ENCODE results near the gene ATP11B. TPM values are rescaled to one million over a fixed set of nuclear protein-coding genes. Genes with fewer than 3 reads are reported as not detected.
"Not testable (repeated sequence)": the region's sequence is repeated elsewhere in the genome, so short reads cannot be mapped to it uniquely, and the experiment has no call there.

The ATP11B gene
- polyA plus RNA-seq, 4 donors: 55.0 to 68.2 (median 57.4) TPM

DNA sequence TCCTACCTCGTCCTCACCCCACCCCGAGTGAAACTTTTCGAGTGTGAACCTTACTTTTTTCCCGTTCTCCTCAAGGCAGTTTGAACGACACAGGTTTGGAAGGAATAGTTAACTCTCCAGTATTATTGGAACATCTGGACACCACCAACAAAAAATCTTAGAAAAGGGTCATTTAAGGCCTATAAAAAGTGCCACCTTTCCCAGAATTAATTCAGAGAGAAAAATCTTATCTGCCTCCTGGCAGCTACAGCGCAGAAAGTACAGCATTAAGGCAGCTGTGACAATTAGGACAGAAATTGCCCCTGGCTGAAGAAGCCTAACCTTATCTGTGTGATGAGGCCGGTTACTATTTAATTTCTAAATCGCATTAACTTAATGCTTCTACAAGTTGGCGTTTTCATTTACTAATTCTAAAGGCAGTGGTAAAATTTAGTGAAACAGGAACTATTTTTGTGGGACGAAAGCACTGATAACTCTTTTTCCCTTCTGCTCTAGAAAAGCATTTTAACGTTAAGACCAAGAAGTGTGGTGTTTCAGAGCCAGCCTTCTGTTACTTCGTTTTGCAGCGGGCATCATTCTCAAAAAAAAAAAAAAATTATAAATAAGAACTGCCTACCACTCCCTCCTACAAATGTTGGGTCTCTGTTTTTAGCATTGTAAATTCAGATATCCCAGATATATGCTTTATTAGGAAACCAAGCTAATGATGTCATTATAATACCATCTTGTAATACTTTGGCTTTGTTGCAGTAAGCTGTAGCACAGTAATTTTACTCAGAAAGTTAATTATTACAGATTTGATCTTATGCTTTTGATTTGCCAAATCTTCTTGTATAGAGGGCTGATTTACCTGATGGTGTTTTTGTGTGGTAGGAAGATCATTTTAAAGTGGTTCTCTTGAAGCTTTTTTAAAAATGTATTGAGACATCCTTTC is 1.4 kb downstream of the ATP11B start:
- peak in 1 of 4 donors; percentile 17 for DNase-seq (ENCODE audit: low read depth in 4 of 4, low spot score in 3 of 4)

DNA sequence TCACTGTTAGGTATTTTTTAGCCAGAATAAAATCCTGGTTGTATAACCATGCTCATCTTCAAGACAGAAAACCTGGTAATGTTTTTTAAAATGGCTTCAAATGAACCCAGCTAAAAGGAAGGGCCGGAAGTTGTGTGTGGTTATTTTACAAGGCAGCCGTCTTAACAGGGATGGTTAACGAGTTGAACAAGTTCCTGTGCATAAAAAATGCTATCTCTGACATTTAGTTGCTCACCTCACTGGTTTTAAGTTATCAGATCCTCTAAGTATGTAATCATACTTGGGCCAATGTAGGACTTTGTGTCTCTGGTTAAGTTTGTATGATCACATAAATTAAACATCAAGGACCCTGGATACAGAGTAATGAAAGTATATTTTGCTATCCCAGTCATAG is 2.1 kb downstream of the ATP11B start:
- DNase-seq (ENCODE audit: low read depth in 4 of 4, low spot score in 3 of 4): no peak

DNA sequence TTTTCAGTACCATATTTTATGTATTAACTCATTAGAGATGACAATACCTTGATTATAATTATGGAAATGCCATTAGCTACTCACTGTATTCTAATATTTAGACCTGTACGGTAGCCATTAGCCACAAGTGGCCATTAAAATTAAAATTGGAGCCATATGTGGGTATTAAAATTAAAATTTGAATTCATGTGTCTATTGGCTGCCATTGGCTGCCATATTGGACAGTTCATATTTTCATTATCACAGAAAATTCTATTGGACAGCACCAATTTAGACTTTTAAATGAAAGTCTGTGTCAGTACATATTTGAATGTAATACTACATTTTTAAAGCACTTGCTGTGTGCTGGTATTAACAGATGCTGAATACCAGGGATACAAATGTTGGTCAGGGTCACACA is 3.0 kb downstream of the ATP11B start:
- no peak for DNase-seq (ENCODE audit: low read depth in 4 of 4, low spot score in 3 of 4)

DNA sequence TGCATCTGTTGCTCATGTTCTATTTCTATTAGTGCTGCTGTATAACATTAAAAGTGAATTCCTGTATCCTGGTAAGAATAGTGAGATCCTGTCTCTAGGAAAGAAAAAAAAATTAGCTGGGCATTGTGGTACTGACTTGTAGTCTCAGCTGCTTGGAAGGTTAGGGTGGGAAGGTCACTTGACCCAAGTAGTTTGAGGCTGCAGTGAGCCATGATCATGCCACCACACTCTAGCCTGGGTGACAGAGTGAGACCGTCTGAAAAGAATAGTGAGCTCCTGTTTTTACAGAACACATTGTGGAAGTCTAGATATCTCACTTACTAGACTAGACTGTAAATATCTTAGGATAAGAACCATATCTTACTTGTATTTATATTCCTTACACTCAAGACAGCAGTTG is 4.6 kb downstream of the ATP11B start:
- no peak for DNase-seq (ENCODE audit: low read depth in 4 of 4, low spot score in 3 of 4)

- DNase-seq (ENCODE audit: low read depth in 4 of 4, low spot score in 3 of 4): not testable (repeated sequence)
Observed at GRCh38 chr3:182799143-182799542, 5.8 kb downstream of the ATP11B start.

DNA sequence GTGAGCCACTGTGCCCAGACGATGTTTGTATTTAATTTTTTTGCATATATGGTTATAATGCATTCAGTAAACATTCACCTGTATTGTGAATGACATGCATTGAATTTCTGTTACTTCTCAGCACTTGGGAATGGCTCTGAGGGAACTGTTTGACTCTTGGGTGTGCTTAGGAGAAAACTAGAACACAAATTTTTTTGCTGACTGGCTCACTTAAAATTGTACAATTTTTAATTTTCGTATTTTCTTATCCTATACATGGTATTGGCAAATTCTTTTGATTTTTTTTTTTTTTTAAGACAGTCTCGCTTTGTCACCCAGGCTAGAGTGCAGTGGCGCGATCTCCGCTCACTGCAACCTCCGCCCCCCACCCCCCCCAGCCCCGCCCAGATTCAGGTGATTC is 7.2 kb downstream of the ATP11B start:
- DNase-seq (ENCODE audit: low read depth in 4 of 4, low spot score in 3 of 4): no peak

GRCh38 chr3:182802413-182803390 is 9.4 kb downstream of the ATP11B start:
- no peak for DNase-seq (ENCODE audit: low read depth in 4 of 4, low spot score in 3 of 4)

DNA sequence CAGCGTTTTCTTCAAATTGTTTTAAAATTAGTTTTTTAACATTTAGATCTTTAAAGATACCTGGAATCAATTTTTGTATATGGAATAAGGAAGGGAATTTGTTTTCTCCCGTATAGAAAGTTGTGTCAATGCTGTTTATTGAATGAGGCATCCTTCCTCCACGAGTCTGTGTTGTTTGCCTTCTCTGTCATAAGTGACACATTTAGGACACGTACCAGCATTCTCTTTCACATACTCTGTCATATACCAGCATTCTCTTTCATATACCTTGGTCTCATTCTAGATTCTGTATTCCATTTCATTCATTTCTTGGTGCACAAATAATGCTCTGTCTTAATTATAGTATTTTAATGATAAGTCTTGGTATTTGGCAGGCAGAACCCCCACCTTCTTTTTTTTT is 10.3 kb downstream of the ATP11B start:
- no peak for DNase-seq (ENCODE audit: low read depth in 4 of 4, low spot score in 3 of 4)

GRCh38 chr3:182807061-182807460 is 13.8 kb downstream of the ATP11B start:
- DNase-seq (ENCODE audit: low read depth in 4 of 4, low spot score in 3 of 4): no peak

DNA sequence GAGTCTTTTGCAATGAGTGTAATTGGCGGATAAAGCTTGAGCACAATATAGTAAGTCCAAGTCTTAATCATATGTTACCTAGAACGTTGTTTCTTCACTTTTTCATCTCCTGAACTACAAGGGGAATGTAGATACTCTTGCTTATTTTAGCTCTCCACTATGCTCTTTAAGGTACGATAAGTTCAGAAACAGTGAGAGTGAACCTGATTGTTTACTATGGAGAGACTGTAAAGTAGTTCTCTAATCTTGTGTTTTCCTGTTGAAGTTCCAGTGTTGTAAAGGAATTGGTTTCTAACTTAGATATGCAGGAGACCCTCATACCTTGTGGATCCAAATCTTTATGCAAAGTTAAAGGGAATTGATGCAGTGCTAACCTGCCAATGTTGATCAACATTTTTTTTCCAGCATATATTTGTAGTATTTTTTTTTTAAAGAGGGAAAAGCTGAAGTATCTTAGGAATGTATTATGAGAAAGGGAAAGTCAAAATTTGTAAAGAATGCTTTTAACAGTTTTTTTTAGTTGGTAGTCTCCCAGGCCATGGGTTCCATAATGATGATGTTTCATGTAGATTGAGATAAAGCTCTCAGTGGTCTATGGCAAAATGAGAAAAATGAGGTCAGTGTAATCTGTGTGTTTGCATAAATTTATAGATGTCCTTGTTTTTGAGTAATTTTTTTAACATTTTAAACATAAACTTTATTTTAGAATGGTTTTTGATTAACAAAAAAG is 14.9 kb downstream of the ATP11B start:
- no peak for DNase-seq (ENCODE audit: low read depth in 4 of 4, low spot score in 3 of 4)

- DNase-seq (ENCODE audit: low read depth in 4 of 4, low spot score in 3 of 4): no peak
Observed at GRCh38 chr3:182809531-182809930, 16.2 kb downstream of the ATP11B start.

DNA sequence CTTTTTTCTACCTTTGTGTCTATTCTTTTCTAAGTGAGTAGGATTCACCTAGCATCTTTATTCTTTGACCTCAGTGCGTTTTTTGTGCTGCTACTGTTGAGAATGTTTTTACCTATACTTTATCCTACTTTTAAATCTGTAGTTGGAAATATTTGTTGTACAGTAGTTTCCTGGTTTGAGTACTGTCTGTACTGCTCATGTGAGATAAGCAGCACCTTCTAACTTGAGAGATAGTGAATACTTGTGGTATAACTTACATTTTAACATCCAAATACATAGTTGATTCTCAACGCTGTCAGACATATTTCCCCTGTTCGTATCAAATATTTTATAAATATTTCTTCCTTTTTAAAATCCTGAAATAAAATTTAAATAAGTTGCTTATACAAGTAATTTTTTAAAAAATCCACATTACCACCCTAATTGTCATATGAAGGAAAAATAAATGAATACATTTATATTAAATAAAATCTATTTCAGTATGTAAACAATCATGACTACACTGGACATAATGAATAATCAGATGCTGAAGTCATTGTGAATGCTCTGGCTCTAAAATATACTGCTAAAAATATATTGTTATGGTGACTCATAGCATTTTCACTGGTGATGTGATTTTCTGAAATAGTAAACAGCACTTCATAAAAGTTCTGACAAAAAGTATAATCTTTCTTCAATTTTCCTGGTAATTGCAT is 17.4 kb downstream of the ATP11B start:
- DNase-seq (ENCODE audit: low read depth in 4 of 4, low spot score in 3 of 4): no peak

- no peak for DNase-seq (ENCODE audit: low read depth in 4 of 4, low spot score in 3 of 4)
Observed at GRCh38 chr3:182811269-182811596, 17.9 kb downstream of the ATP11B start.

- no peak for DNase-seq (ENCODE audit: low read depth in 4 of 4, low spot score in 3 of 4)
Observed at GRCh38 chr3:182812123-182812522, 18.8 kb downstream of the ATP11B start.

DNA sequence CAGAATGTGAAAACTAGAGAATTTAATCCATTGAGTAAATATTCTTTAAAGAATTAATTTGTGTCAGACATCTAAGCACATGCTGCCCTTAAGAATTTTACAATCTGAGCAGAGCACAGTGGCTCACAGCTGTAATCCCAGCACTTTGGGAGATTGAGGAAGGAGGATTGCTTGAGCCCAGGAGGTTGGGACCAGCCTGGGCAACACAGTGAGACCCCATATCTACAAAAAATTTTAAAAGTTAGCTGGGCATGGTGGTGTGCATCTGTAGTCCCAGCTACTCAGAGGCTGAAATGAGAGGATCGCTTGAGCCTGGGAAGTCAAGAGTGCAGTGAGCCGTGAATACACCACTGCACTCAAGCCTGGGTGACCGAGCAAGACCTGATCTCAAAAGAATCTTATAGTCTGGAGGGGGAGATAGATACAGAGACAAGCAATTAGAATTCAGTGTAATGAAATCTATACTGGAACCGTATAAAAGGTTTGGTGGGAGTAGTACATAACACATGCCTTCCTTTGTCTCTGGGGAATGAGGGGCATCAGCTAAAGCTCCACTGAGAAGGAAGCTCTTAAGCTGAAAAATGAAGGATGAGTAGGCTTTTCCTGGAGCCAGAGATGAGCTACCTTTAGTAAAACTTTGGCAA is 21.2 kb downstream of the ATP11B start:
- DNase-seq (ENCODE audit: low read depth in 4 of 4, low spot score in 3 of 4): peak in 2 of 4 donors; percentile 4 to 15

DNA sequence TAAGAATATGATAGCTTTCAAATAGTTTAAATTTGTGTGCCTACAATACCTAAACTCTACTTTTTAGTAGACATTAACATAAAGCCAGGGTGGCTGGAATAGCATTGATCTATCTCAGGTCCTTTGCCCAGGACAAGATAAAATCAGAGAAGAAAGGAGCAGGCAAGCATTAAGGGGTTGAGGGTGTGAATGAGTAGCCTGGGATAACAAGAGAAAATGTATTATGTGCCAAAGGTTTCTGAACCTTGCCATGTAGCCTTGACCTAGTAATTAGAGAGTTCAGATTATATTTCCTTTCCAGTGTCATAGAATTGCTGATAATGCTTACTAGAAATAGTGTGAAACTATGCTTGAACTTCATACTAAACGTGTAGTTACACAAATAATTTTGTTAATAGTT is 22.9 kb downstream of the ATP11B start:
- DNase-seq (ENCODE audit: low read depth in 4 of 4, low spot score in 3 of 4): no peak

- no peak for DNase-seq (ENCODE audit: low read depth in 4 of 4, low spot score in 3 of 4)
Observed at GRCh38 chr3:182818296-182818978, 25.1 kb downstream of the ATP11B start.

DNA sequence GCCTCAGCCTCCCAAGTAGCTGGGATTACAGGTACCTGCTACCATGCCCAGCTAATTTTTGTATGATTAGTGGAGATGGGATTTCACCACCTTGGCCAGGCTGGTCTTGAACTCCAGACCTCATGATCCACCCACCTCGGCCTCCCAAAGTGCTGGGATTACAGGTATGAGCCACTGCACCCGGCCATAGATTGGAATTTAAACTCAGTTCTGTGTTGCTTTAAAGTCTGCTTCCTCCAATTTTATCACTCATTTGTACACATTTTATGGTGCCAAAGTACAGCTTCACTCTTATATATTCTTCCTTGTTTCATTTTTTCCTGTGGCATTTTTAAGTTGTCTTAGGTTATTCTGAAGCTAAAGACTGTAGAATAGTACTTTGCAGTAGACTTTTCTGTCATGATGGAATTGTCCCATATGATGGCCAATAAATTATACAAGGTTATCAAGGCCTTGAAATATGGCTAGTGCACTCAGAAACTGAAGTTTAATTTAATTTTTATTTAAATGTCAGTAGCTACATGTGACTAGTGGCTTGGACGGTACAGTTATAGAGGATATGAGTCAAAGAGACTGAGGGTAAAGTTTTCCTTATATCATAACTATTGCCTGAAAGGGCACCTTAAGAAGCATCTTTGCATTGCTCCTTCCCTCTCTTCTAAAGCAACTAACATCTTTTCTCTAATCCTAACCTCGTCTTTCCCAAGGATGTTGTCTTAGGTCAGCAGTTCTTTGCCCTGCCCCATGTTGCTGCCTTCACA is 28.1 kb downstream of the ATP11B start:
- DNase-seq (ENCODE audit: low read depth in 4 of 4, low spot score in 3 of 4): no peak

Data from left renal pelvis (tissue), 4 donors.